Measurements from ENCODE around the gene MMAB. TPM values are rescaled to one million over a fixed set of nuclear protein-coding genes. Genes with fewer than 3 reads are reported as not detected.

The MMAB gene
- total and polyA plus RNA-seq, 4 experiments from 2014 or later, result 16.0 to 30.2 (median 17.0) TPM

DNA sequence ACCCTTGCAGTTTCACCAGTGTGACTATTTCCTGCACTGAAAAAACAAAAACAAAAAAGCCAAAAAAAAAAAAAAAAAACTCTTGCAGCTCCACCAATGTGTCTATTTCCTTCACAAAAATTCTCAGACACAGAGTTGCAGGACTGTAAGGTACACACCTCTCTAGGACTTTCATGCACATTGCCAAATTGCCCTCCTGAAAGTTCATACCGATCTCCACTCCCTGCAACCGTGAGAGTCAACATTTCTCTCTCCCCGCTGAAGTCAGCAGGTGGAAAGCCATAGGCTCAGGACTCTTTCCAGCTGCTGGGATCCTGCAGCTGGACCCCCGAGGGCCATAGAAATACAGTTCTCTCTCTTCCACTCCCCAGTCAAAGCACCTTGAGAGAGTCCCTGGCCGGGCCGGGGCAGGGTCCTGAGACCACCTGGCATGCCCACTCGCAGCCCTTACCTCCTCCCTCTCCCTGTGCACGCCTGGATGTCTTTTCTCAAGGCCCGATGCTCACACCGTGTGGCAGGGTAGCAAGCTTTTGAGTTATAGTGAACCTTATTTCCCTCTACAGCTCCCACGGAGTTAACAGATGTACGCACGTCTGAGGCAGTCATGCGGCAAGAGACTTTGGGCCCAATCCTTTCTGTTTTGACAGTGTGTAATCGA, 23.6 kb downstream of the MMAB start:
- POLR2A ChIA-PET (ENCODE audit: partially characterized antibody), result no interaction called here
- no peak overlapping the region for H3K4me3 ChIP-seq (ENCODE audit: low read length in 2 of 2)

GRCh38 chr12:109548258-109548657, 25.0 kb downstream of the MMAB start:
- H3K27ac Mint-ChIP-seq, result peak overlapping the region in 1 of 7 donors; percentile 49
- CTCF ChIA-PET (ENCODE audit: partially characterized antibody), result no interaction called here

More for the DNA sequence above, 23.6 kb downstream of the MMAB start:
- Mint-ChIP-seq H3K4me1 (peaks cover 5 to 7% (median 6%) of the 10 kb centered on the region in 4 donors), H3K36me3 (no peaks in the 10 kb centered on the region), H3K27ac (no peak overlapping the region), H3K9me3 (no peaks in the 10 kb centered on the region), H3K27me3 (peaks cover 10 to 11% of the 10 kb centered on the region in 2 donors), H3K4me3 (no peak overlapping the region)
- no peak overlapping the region for H3K27ac ChIP-seq (ENCODE audit: low read depth, low read length)
- H3K9me3 ChIP-seq (ENCODE audit: control insufficient read depth in 1 of 2, low read length in 2 of 2), result no peaks in the 10 kb centered on the region
- no peak for DNase-seq
- H3K27me3 ChIP-seq (ENCODE audit: insufficient read depth, low read length), result no peaks in the 10 kb centered on the region
- intact Hi-C loops (cut with micrococcal nuclease), result no loop called here
- no peaks in the 10 kb centered on the region for H3K36me3 ChIP-seq (ENCODE audit: insufficient read depth, low read length)
- CTCF ChIA-PET (ENCODE audit: partially characterized antibody), result interaction anchor here (0.7 kb wide), 2 partner anchors 31 to 681 kb away, joined by 3 read pairs; no protein-coding TSS in a partner anchor
- peaks cover 6% of the 10 kb centered on the region for H3K4me1 ChIP-seq (ENCODE audit: insufficient read depth, low read length)

DNA sequence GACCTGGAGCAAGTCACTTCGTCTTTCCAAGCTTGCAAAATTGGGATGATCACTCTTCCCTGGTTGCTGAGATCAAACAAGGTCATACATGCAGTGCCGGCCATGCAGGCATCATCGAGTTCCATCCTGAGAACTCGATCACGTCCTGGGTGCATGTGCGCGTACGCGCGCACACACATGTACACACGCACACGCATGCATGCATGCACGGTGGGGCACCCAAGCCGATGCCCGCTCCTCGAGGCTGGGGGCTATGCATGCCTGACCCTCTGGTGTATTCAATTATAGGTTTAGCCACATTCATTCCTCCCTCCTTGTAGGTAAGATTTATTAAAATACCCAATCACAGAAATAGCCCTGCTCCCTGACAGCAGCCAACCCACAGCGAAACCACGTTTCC, 26.0 kb downstream of the MMAB start:
- ChIA-PET CTCF (ENCODE audit: partially characterized antibody) (no interaction called here), POLR2A (ENCODE audit: partially characterized antibody) (no interaction called here)
- Histone ChIP-seq H3K27ac (ENCODE audit: low read depth, low read length) (no peak overlapping the region), H3K9me3 (ENCODE audit: control insufficient read depth in 1 of 2, low read length in 2 of 2) (no peaks in the 10 kb centered on the region), H3K4me1 (ENCODE audit: insufficient read depth, low read length) (peaks cover 9% of the 10 kb centered on the region), H3K4me3 (ENCODE audit: low read length in 2 of 2) (no peak overlapping the region), H3K36me3 (ENCODE audit: insufficient read depth, low read length) (no peaks in the 10 kb centered on the region), H3K27me3 (ENCODE audit: insufficient read depth, low read length) (no peaks in the 10 kb centered on the region)
- Mint-ChIP-seq H3K9me3 (no peaks in the 10 kb centered on the region), H3K4me1 (peaks cover 7 to 10% (median 10%) of the 10 kb centered on the region in 4 donors), H3K27ac (peak overlapping the region in 1 of 7 donors; percentile 3), H3K27me3 (peaks cover 11 to 13% of the 10 kb centered on the region in 2 donors), H3K36me3 (no peaks in the 10 kb centered on the region), H3K4me3 (no peak overlapping the region)
- DNase-seq, result no peak
- intact Hi-C loops (cut with micrococcal nuclease), result no loop called here

More at GRCh38 chr12:109548258-109548657, 25.0 kb downstream of the MMAB start:
- POLR2A ChIA-PET (ENCODE audit: partially characterized antibody), result no interaction called here
- H3K36me3 ChIP-seq (ENCODE audit: insufficient read depth, low read length), result no peaks in the 10 kb centered on the region
- H3K27me3 Mint-ChIP-seq, result peaks cover 11 to 13% of the 10 kb centered on the region in 2 donors
- DNase-seq, result no peak
- no peaks in the 10 kb centered on the region for H3K9me3 ChIP-seq (ENCODE audit: control insufficient read depth in 1 of 2, low read length in 2 of 2)
- no peak overlapping the region for H3K4me3 ChIP-seq (ENCODE audit: low read length in 2 of 2)
- H3K4me1 ChIP-seq (ENCODE audit: insufficient read depth, low read length), result peaks cover 9% of the 10 kb centered on the region
- H3K27ac ChIP-seq (ENCODE audit: low read depth, low read length), result no peak overlapping the region
- H3K4me1 Mint-ChIP-seq, result peaks cover 7 to 10% (median 10%) of the 10 kb centered on the region in 4 donors
- no peak overlapping the region for H3K4me3 Mint-ChIP-seq
- no peaks in the 10 kb centered on the region for H3K9me3 Mint-ChIP-seq
- no peaks in the 10 kb centered on the region for H3K36me3 Mint-ChIP-seq
- intact Hi-C loops (cut with micrococcal nuclease), result no loop called here
- H3K27me3 ChIP-seq (ENCODE audit: insufficient read depth, low read length), result no peaks in the 10 kb centered on the region

- no peak overlapping the region for H3K27ac Mint-ChIP-seq
- H3K4me1 Mint-ChIP-seq, result peaks cover 7 to 10% (median 10%) of the 10 kb centered on the region in 4 donors
- ChIA-PET CTCF (ENCODE audit: partially characterized antibody) (no interaction called here), POLR2A (ENCODE audit: partially characterized antibody) (no interaction called here)
- Histone ChIP-seq H3K27me3 (ENCODE audit: insufficient read depth, low read length) (no peaks in the 10 kb centered on the region), H3K27ac (ENCODE audit: low read depth, low read length) (no peak overlapping the region), H3K9me3 (ENCODE audit: control insufficient read depth in 1 of 2, low read length in 2 of 2) (no peaks in the 10 kb centered on the region), H3K36me3 (ENCODE audit: insufficient read depth, low read length) (no peaks in the 10 kb centered on the region), H3K4me1 (ENCODE audit: insufficient read depth, low read length) (peaks cover 9% of the 10 kb centered on the region), H3K4me3 (ENCODE audit: low read length in 2 of 2) (no peak overlapping the region)
- peaks cover 11 to 13% of the 10 kb centered on the region in 2 donors for H3K27me3 Mint-ChIP-seq
- H3K4me3 Mint-ChIP-seq, result no peak overlapping the region
- no peaks in the 10 kb centered on the region for H3K9me3 Mint-ChIP-seq
- intact Hi-C loops (cut with micrococcal nuclease), result no loop called here
- H3K36me3 Mint-ChIP-seq, result no peaks in the 10 kb centered on the region
- DNase-seq, result no peak
Measured at GRCh38 chr12:109545826-109546225, 27.5 kb downstream of the MMAB start.

- Histone ChIP-seq H3K36me3 (ENCODE audit: insufficient read depth, low read length) (no peaks in the 10 kb centered on the region), H3K9me3 (ENCODE audit: control insufficient read depth in 1 of 2, low read length in 2 of 2) (no peaks in the 10 kb centered on the region), H3K4me1 (ENCODE audit: insufficient read depth, low read length) (peaks cover 9% of the 10 kb centered on the region), H3K27ac (ENCODE audit: low read depth, low read length) (no peak overlapping the region), H3K4me3 (ENCODE audit: low read length in 2 of 2) (no peak overlapping the region), H3K27me3 (ENCODE audit: insufficient read depth, low read length) (no peaks in the 10 kb centered on the region)
- Mint-ChIP-seq H3K27me3 (peaks cover 11 to 13% of the 10 kb centered on the region in 2 donors), H3K4me3 (no peak overlapping the region), H3K9me3 (no peaks in the 10 kb centered on the region), H3K27ac (peak overlapping the region in 3 of 7 donors; percentile 46 to 83 (median 53)), H3K4me1 (peaks cover 7 to 10% (median 10%) of the 10 kb centered on the region in 4 donors), H3K36me3 (no peaks in the 10 kb centered on the region)
- intact Hi-C loops (cut with micrococcal nuclease), result no loop called here
- peak in 1 of 5 donors; percentile 3 for DNase-seq
- ChIA-PET POLR2A (ENCODE audit: partially characterized antibody) (no interaction called here), CTCF (ENCODE audit: partially characterized antibody) (no interaction called here)
Measured at GRCh38 chr12:109544955-109545531, 28.3 kb downstream of the MMAB start.

- POLR2A ChIA-PET (ENCODE audit: partially characterized antibody), result no interaction called here
- Histone ChIP-seq H3K36me3 (ENCODE audit: insufficient read depth, low read length) (no peaks in the 10 kb centered on the region), H3K4me3 (ENCODE audit: low read length in 2 of 2) (no peak overlapping the region), H3K4me1 (ENCODE audit: insufficient read depth, low read length) (peaks cover 9% of the 10 kb centered on the region), H3K27ac (ENCODE audit: low read depth, low read length) (no peak overlapping the region), H3K27me3 (ENCODE audit: insufficient read depth, low read length) (no peaks in the 10 kb centered on the region), H3K9me3 (ENCODE audit: control insufficient read depth in 1 of 2, low read length in 2 of 2) (no peaks in the 10 kb centered on the region)
- Mint-ChIP-seq H3K4me3 (no peak overlapping the region), H3K27ac (peak overlapping the region in 1 of 7 donors; percentile 12), H3K27me3 (peaks cover 7 to 8% of the 10 kb centered on the region in 2 donors), H3K4me1 (peaks cover 7 to 10% (median 10%) of the 10 kb centered on the region in 4 donors), H3K9me3 (no peaks in the 10 kb centered on the region), H3K36me3 (no peaks in the 10 kb centered on the region)
- CTCF ChIA-PET (ENCODE audit: partially characterized antibody), result no interaction called here
- intact Hi-C loops (cut with micrococcal nuclease), result no loop called here
- DNase-seq, result no peak
Measured at GRCh38 chr12:109542876-109543275, 30.4 kb downstream of the MMAB start.

DNA sequence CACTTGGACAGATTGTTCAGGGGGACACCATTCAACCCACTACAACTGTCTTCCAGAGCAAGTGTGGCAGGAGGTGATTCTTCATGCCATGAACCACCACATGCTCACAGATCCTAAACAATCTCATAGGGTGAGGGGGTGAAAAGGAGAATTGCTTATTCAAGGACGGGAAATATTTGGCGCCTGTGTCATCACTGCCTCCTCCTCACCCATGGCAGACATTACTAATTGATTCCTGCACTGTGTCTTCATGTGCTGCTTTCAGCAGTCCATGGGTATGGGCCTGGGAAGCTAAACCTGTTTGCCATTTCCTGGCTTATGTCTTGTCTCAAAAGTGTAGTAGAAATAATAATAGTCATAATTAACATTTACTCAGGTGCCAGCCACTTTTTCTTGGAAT, 31.3 kb downstream of the MMAB start:
- no peaks in the 10 kb centered on the region for H3K36me3 Mint-ChIP-seq
- no peak overlapping the region for H3K27ac ChIP-seq (ENCODE audit: low read depth, low read length)
- peaks cover 0 to 3% of the 10 kb centered on the region in 2 donors for H3K27me3 Mint-ChIP-seq
- H3K4me1 ChIP-seq (ENCODE audit: insufficient read depth, low read length), result peaks cover 9% of the 10 kb centered on the region
- DNase-seq, result no peak
- H3K4me1 Mint-ChIP-seq, result peaks cover 7 to 10% (median 10%) of the 10 kb centered on the region in 4 donors
- POLR2A ChIA-PET (ENCODE audit: partially characterized antibody), result no interaction called here
- no peak overlapping the region for H3K4me3 ChIP-seq (ENCODE audit: low read length in 2 of 2)
- intact Hi-C loops (cut with micrococcal nuclease), result no loop called here
- H3K27me3 ChIP-seq (ENCODE audit: insufficient read depth, low read length), result no peaks in the 10 kb centered on the region
- H3K36me3 ChIP-seq (ENCODE audit: insufficient read depth, low read length), result no peaks in the 10 kb centered on the region
- no peaks in the 10 kb centered on the region for H3K9me3 ChIP-seq (ENCODE audit: control insufficient read depth in 1 of 2, low read length in 2 of 2)
- CTCF ChIA-PET (ENCODE audit: partially characterized antibody), result no interaction called here
- no peaks in the 10 kb centered on the region for H3K9me3 Mint-ChIP-seq
- H3K4me3 Mint-ChIP-seq, result no peak overlapping the region
- no peak overlapping the region for H3K27ac Mint-ChIP-seq
